ENCODE results near the gene CD84. TPM values are rescaled to one million over a fixed set of nuclear protein-coding genes. Genes with fewer than 3 reads are reported as not detected.
"Not testable (repeated sequence)": the region's sequence is repeated elsewhere in the genome, so short reads cannot be mapped to it uniquely, and the experiment has no call there.

The CD84 gene
- total RNA-seq, 1 experiment from 2014 or later, result not detected

DNA sequence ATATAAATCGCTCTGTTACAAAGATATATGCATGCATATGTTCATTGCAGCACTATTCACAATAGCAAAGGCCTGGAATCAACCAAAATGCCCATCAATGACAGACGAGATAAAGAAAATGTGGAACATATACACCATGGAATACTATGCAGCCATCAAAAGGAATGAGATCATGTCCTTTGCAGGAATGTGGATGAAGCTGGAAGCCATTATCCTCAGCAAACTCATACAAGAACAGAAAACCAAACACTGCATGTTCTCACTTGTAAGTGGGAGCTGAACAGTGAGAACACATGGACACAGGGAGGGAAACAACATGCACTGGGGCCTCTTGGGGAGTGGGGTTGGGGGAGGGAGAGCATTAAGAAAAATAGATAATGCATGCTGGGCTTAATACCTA is 61.8 kb downstream of the CD84 start:
- DNase-seq (ENCODE audit: low spot score), result not testable (repeated sequence)

DNA sequence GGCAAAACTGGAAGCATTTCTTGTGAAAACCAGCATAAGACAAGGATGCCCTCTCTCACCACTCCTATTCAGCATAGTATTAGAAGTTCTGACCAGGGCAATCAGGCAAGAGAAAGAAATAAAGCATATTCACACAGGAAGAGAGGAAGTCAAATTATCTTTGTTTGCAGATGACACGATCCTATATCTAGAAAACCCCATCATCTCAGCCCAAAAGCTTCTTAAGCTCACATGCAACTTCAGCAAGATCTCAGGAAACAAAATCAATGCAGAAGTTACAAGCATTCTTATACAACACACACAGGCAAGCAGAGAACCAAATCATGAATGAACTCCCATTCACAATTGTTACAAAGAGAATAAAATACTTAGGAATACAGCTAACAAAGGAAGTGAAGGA is 63.4 kb downstream of the CD84 start:
- DNase-seq (ENCODE audit: low spot score), result not testable (repeated sequence)

DNA sequence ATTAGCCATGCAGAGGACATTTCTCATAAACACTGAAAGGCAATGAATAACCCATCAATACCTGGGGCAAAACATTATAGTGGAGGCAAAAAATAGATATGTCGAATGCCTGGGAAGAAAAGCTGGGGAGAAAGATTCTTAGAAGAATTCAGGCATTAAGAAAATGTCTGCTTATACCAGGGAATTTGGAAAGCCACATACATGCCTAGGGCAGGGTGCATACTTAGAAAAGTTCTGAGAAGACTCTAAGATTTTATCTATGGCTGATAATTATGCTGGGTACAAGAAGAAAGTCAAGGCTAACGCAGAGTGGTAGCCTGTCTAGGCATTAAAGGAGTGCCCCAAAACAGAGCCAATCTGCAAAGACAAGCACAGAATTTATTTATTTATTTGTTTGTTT is 74.6 kb downstream of the CD84 start:
- no peak for DNase-seq (ENCODE audit: low spot score)

DNA sequence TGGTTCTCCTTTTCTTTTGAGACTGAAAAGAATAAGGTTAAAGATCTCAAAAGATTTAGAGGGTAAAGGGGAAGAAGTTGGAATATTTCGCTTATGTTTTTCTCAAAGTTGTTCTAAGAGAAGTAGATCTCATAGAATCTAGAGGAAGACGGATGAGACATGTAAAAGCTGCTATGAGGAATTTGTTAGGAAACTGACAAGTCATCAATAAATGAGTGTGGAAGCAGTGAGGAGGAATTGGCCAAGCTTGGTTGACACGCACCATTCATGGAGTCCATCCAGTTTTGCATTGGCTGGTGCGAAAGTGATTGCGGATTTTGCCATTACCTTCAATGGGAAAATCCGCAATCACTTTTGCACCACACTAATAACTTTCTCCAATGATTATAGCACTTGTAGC is 76.2 kb downstream of the CD84 start:
- no peak for DNase-seq (ENCODE audit: low spot score)

DNA sequence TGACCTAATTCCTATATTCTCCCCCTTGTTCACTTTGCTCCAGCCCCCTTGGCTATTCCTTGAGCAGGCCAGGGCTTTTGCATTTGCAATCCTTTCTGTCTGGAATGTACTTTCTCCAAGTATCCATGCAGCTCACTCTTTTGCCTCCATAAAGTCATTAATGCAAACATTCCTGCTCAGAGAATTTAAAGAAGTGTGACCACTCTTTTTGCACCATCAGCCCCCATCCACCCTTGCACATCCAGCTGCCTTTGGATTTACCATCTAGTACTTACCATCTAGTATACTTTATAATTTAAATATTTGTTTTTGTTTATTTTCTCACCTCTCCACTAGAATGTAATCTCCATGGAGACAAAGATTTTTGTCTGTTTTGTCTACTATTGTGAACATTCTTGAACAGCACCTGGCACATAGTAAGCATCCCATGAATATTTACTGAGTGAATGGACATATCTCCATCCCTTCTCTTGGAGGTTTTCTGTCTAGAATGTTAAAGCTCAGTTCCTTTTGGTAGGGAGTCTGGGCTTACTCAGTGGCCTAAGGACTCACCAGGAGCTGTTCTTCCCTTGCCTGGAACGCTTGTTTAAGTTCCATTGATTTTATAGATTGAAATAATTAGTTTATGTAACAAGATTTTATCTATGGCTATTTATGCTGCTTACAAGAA is 78.8 kb downstream of the CD84 start:
- no peak for DNase-seq (ENCODE audit: low spot score)

DNA sequence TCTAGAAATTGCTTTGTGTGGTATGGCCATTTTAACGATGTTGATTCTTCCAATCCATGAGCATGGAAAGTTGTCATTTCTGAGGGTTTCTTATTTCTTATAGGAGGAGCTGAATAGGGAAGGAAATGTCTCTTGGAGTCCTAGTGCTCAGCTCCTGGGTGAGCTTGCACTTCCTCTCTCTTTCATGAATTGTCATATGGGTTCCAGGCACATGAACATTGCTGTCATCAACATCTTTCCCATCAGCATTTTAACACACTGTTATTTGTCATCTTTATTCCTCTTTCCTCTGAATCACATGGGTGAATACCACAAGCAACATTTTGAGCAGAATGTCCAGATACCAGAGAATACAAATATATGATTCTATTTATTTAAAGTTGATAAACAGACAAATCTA is 79.7 kb downstream of the CD84 start:
- DNase-seq (ENCODE audit: low spot score), result no peak

DNA sequence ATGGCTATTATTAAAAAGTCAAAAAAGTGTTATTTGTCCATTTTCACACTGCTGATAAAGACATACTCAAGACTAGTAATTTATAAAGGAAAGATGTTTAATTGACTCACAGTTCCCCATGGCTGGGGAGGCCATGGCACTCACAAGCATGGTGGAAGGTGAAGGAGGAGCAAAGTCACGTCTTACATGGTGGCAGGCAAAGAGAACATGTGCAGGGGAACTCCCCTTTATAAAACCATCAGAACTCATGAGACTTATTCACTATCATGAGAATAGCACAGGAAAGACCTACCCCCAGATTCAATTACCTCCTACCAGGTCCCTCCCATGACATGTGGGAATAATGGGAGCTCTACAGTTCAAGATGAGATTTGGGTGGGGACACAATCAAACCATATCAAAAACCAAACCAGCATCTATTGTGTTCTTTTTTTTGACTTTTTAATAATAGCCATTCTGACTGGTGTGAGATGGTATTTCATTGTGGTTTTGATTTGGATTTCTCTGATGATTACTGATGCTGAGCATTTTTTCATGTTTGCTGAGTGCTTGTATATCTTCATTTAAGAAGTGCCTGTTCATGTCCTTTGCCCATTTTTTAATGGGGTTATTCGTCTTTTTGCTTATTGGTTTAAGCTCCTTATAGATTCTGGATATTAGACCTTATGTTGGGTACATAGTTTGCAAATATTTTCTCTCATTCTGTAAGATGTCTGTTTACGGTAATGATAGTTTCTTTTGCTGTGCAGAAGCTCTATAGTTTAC is 80.8 kb downstream of the CD84 start:
- DNase-seq (ENCODE audit: low spot score), result not testable (repeated sequence)

DNA sequence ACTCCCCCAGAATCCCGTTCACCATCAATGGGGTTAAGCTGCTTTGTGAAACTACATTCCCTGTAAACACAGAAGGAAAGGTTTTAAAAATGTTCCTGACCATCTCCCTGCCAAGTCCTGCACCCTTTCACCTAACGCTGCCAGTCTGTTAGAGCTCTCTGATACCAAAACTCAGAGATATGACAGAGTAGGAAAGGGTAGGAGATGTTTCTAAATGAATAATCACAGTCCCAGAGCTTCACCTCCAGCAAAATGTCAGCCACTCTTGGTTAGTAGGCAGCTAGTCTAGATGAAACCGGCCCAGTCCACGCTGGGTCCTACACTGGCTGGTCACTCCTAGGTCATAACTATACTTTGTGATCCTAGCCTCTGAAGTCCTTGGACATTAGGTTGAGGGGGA is 83.0 kb downstream of the CD84 start:
- DNase-seq (ENCODE audit: low spot score), result no peak

DNA sequence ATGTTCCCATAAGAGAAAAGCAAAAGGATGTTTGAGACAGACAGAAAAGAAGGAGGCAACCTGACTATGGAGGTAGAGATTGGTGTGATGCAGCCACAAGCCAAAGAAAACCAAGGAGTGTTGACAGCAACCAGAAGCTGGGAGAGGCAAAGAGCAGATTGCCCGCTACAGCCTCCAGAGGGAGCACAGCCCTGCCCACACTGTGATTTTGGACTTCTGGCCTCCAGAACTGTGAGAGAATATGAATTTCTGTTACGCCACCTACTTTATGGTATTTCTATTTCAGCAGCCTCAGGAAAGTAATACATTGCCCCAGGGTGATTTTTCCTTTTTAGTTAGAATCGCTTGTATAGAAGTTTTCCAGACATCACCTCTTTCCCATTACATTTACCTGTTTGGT is 84.7 kb downstream of the CD84 start:
- no peak for DNase-seq (ENCODE audit: low spot score)

DNA sequence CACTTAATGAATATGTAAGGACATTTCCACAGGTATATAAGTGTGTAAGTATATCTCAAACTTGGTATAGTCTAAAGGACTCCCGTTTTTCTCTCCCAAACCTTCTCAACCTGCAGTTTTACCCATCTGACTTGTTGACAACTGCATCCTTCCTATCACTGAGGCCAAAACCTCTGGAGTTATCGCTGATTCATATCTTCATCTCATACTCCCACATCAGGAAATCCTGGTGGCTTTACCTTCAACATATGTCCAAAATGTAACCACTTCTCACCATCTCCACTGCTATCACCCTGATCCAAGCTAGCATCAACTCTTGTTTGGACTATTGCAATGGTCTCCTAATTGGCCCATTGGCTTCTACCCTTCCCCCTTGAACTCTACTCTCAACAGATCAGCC is 86.7 kb downstream of the CD84 start:
- no peak for DNase-seq (ENCODE audit: low spot score)

DNA sequence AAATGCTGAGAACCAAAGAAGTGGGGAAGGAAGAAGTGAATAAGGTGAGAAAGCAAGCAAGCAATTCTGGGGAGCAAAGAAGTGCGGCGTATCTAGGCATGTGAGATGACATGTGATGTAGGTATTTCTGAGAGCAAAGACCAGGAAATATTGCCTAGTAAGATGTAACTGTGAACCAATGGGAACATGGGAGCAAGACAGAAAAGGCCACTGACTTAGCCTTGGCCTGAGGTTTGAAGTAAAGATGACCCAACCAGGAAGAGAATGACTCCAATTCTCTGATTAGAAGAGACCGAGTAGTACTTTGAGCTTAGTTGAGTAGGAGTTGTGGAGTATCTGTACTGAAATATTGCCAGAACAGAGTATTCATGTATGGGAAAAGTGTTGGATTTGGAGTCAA is 87.3 kb downstream of the CD84 start:
- no peak for DNase-seq (ENCODE audit: low spot score)

Other genes with a start within 250 kb of the CD84 start
- 90.1 and 101 TPM in 2 replicates for gene COPA, start 236.2 kb downstream of the CD84 start, total RNA-seq (2014; rRNA removed; shearing (Covaris generic))
- gene NCSTN, start 236.1 kb downstream of the CD84 start, total RNA-seq (2014; rRNA removed; shearing (Covaris generic)), result 61.7 and 72.0 TPM in 2 replicates
- 0.04 TPM in 1 of 2 replicates, not detected in the other for gene NHLH1, start 212.4 kb downstream of the CD84 start, total RNA-seq (2014; rRNA removed; shearing (Covaris generic))
- 1.2 and 1.8 TPM in 2 replicates for gene VANGL2, start 178.9 kb downstream of the CD84 start, total RNA-seq (2014; rRNA removed; shearing (Covaris generic))
- gene SLAMF6, start 56.2 kb downstream of the CD84 start, total RNA-seq (2014; rRNA removed; shearing (Covaris generic)), result not detected in 2 replicates
- gene SLAMF1, start 67.5 kb upstream of the CD84 start, total RNA-seq (2014; rRNA removed; shearing (Covaris generic)), result not detected in 2 replicates
- gene CD48, start 132.3 kb upstream of the CD84 start, total RNA-seq (2014; rRNA removed; shearing (Covaris generic)), result not detected in 2 replicates
- 1.8 and 2.5 TPM in 2 replicates for gene SLAMF7, start 159.8 kb upstream of the CD84 start, total RNA-seq (2014; rRNA removed; shearing (Covaris generic))
- not detected in 2 replicates for gene LY9, start 216.7 kb upstream of the CD84 start, total RNA-seq (2014; rRNA removed; shearing (Covaris generic))